ENCODE data around the gene PDE7B.

The PDE7B gene

GRCh38 chr6:136073216-136073615, 221.7 kb downstream of the PDE7B start:
- peaks cover 3% of the 10 kb centered on the region for H3K27me3 Mint-ChIP-seq (ENCODE audit: low read depth)
- no peaks in the 10 kb centered on the region for H3K36me3 Mint-ChIP-seq (ENCODE audit: low read depth)
- no peaks in the 10 kb centered on the region for H3K4me1 Mint-ChIP-seq (ENCODE audit: low read depth)
- no peak overlapping the region for H3K4me3 Mint-ChIP-seq
- H3K9me3 Mint-ChIP-seq, result no peaks in the 10 kb centered on the region
- H3K27ac Mint-ChIP-seq, result no peak overlapping the region

- Mint-ChIP-seq H3K36me3 (ENCODE audit: low read depth) (no peaks in the 10 kb centered on the region), H3K4me1 (ENCODE audit: low read depth) (no peaks in the 10 kb centered on the region), H3K27me3 (ENCODE audit: low read depth) (peaks cover 3% of the 10 kb centered on the region), H3K27ac (no peak overlapping the region), H3K4me3 (no peak overlapping the region), H3K9me3 (no peaks in the 10 kb centered on the region)
Observed at GRCh38 chr6:136076496-136076895, 225.0 kb downstream of the PDE7B start.

DNA sequence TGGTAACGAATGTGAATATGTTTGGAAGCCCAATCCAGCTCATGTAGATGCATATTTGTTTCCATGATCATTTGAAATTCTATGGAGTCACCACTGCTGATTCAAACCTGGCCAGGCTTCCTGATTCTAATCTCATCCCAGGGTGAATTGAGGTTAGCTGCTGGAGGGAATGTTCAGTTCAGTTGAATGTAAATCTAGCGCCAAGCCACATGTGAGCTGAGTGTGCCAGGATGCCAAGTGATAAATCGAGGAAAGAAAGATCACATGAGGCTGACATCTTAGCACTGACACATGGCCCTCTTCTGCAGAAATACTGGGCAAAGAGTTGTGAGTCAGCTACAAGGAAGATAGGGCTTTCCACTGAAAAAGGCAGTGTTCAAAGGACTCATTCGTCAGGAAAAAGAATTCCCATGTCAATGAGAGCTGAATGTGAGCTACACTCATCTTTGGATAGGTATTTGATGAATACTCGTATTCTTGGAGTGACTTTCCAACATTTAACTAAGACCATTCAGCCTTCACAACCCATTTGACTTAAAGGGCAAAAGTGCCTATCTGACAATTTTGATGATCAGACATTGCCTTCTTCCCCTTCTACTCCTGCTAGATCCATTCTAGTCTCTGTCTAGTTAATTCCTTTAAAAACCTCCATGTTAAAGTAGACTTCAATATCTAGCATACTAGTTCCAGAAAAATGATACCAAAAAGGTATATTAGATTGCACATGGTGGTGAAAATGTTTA, 226.5 kb downstream of the PDE7B start:
- Mint-ChIP-seq H3K4me3 (no peak overlapping the region), H3K27ac (no peak overlapping the region), H3K27me3 (ENCODE audit: low read depth) (peaks cover 3% of the 10 kb centered on the region), H3K36me3 (ENCODE audit: low read depth) (no peaks in the 10 kb centered on the region), H3K4me1 (ENCODE audit: low read depth) (no peaks in the 10 kb centered on the region), H3K9me3 (no peaks in the 10 kb centered on the region)

GRCh38 chr6:136079701-136080565, 228.4 kb downstream of the PDE7B start:
- Mint-ChIP-seq H3K9me3 (no peaks in the 10 kb centered on the region), H3K27me3 (ENCODE audit: low read depth) (peaks cover 6% of the 10 kb centered on the region), H3K36me3 (ENCODE audit: low read depth) (no peaks in the 10 kb centered on the region), H3K27ac (no peak overlapping the region), H3K4me1 (ENCODE audit: low read depth) (no peaks in the 10 kb centered on the region), H3K4me3 (no peak overlapping the region)

DNA sequence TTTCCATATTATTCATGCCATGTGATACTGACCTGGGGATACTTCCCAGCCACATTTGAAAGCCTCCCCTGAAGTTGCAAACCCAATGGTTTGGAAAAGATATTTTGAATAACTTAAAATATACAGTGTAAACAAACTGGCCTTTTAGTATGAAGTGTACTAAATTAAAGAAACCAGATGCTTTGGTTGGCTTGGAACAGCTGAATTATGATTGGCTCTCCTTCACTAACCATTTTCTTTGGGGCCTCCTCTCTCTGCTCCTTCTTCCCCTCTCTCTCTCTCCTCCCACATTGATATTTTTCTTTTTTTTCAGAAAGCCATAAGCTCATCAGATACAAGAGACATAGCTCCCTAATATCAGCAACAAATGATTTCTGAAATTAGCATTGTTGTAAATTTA, 232.0 kb downstream of the PDE7B start:
- no peaks in the 10 kb centered on the region for H3K9me3 Mint-ChIP-seq
- no peaks in the 10 kb centered on the region for H3K36me3 Mint-ChIP-seq (ENCODE audit: low read depth)
- H3K27ac Mint-ChIP-seq, result no peak overlapping the region
- H3K4me3 Mint-ChIP-seq, result no peak overlapping the region
- H3K27me3 Mint-ChIP-seq (ENCODE audit: low read depth), result peaks cover 3% of the 10 kb centered on the region
- H3K4me1 Mint-ChIP-seq (ENCODE audit: low read depth), result no peaks in the 10 kb centered on the region

DNA sequence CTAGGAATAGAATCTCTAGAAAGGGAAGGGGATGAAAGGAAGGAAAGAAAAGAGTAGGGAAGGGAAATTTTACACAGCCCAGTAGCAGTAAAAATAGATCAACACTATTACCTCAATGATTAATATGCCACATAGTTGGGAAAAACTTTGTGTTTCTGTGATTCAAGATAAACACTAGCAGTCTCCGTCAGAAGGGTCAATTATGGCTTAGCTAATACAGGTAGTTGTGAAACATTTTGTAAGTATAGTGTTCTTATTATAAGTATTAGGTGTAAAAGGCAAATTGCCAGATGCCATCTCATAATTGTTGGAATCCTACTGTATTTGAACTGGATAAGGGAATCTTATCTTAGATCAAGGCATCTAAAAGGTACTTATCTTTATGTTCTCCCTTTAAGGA, 232.9 kb downstream of the PDE7B start:
- H3K4me3 Mint-ChIP-seq, result no peak overlapping the region
- H3K27me3 Mint-ChIP-seq (ENCODE audit: low read depth), result peaks cover 3% of the 10 kb centered on the region
- no peaks in the 10 kb centered on the region for H3K9me3 Mint-ChIP-seq
- H3K4me1 Mint-ChIP-seq (ENCODE audit: low read depth), result no peaks in the 10 kb centered on the region
- no peaks in the 10 kb centered on the region for H3K36me3 Mint-ChIP-seq (ENCODE audit: low read depth)
- H3K27ac Mint-ChIP-seq, result no peak overlapping the region

GRCh38 chr6:136085370-136086115, 234.0 kb downstream of the PDE7B start:
- no peak overlapping the region for H3K4me3 Mint-ChIP-seq
- H3K36me3 Mint-ChIP-seq (ENCODE audit: low read depth), result no peaks in the 10 kb centered on the region
- H3K27me3 Mint-ChIP-seq (ENCODE audit: low read depth), result peaks cover 3% of the 10 kb centered on the region
- H3K27ac Mint-ChIP-seq, result no peak overlapping the region
- no peaks in the 10 kb centered on the region for H3K4me1 Mint-ChIP-seq (ENCODE audit: low read depth)
- H3K9me3 Mint-ChIP-seq, result no peaks in the 10 kb centered on the region

DNA sequence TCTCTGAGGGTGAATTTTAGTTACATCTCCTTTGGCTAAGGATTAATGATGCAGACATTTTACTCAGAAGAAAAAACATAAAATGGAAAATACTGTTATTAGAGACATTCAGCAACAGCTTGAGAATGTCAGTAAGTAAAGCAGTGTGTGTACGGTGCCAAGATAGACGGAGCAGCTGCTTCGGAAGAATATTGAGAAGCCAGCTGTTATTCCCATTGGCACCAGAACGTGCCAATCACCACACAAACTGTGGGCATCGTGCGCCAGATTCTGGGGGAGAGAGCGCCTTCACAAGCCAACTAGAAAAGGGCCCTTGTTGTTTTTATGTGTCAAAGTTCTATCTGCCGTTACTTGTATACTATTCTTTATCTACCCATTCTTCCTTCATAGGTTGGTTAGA, 235.2 kb downstream of the PDE7B start:
- H3K4me3 Mint-ChIP-seq, result no peak overlapping the region
- no peaks in the 10 kb centered on the region for H3K9me3 Mint-ChIP-seq
- H3K4me1 Mint-ChIP-seq (ENCODE audit: low read depth), result no peaks in the 10 kb centered on the region
- H3K27ac Mint-ChIP-seq, result no peak overlapping the region
- H3K36me3 Mint-ChIP-seq (ENCODE audit: low read depth), result no peaks in the 10 kb centered on the region
- peaks cover 3% of the 10 kb centered on the region for H3K27me3 Mint-ChIP-seq (ENCODE audit: low read depth)

GRCh38 chr6:136087986-136088385, 236.5 kb downstream of the PDE7B start:
- Mint-ChIP-seq H3K9me3 (no peaks in the 10 kb centered on the region), H3K27ac (no peak overlapping the region), H3K4me1 (ENCODE audit: low read depth) (no peaks in the 10 kb centered on the region), H3K4me3 (no peak overlapping the region), H3K36me3 (ENCODE audit: low read depth) (no peaks in the 10 kb centered on the region), H3K27me3 (ENCODE audit: low read depth) (peaks cover 3% of the 10 kb centered on the region)

- Mint-ChIP-seq H3K27me3 (ENCODE audit: low read depth) (peaks cover 2% of the 10 kb centered on the region), H3K4me3 (no peak overlapping the region), H3K4me1 (ENCODE audit: low read depth) (no peaks in the 10 kb centered on the region), H3K27ac (no peak overlapping the region), H3K9me3 (no peaks in the 10 kb centered on the region), H3K36me3 (ENCODE audit: low read depth) (no peaks in the 10 kb centered on the region)
Observed at GRCh38 chr6:136088693-136089092, 237.2 kb downstream of the PDE7B start.

DNA sequence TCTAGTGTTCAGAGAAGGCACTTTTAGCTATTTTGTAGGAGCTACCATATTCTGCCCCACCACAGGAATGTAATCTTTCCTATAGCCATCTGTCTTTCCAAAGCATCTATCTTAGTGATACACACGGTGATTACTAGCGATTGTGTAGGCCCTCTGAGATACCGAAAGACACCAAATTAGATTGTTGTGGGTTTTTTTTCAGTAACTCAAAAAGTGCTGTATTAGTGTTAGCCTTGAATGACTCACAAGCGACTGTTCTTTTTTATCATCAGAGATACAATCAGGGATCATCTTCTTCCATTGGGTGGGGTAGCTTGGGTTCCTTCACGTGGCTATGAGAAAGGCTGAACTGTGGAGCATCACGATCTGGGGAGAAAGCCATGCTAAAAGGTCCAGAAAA, 238.4 kb downstream of the PDE7B start:
- Mint-ChIP-seq H3K4me1 (ENCODE audit: low read depth) (no peaks in the 10 kb centered on the region), H3K36me3 (ENCODE audit: low read depth) (no peaks in the 10 kb centered on the region), H3K27me3 (ENCODE audit: low read depth) (no peaks in the 10 kb centered on the region), H3K4me3 (no peak overlapping the region), H3K27ac (no peak overlapping the region), H3K9me3 (peaks cover 6% of the 10 kb centered on the region)

DNA sequence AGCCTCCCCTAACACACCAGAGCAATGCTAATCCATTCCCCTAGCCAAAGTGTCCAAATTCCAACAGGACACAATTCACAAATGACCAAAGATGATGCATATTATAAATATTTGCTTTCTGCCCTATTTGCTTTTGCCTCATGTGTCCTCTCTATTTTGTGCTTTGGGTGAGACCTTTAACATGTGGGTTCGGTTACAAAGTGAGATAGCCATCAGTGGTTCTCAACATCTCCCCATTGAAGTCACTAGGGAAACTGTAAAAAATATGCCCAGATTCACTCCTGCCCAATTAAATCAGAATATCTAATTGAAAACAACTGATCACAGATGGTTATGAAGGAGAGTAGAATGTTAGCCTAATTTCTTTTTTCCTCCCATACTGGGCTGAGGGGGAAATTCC, 239.4 kb downstream of the PDE7B start:
- no peaks in the 10 kb centered on the region for H3K36me3 Mint-ChIP-seq (ENCODE audit: low read depth)
- H3K4me1 Mint-ChIP-seq (ENCODE audit: low read depth), result no peaks in the 10 kb centered on the region
- no peak overlapping the region for H3K27ac Mint-ChIP-seq
- peaks cover 6% of the 10 kb centered on the region for H3K9me3 Mint-ChIP-seq
- H3K4me3 Mint-ChIP-seq, result no peak overlapping the region
- no peaks in the 10 kb centered on the region for H3K27me3 Mint-ChIP-seq (ENCODE audit: low read depth)

DNA sequence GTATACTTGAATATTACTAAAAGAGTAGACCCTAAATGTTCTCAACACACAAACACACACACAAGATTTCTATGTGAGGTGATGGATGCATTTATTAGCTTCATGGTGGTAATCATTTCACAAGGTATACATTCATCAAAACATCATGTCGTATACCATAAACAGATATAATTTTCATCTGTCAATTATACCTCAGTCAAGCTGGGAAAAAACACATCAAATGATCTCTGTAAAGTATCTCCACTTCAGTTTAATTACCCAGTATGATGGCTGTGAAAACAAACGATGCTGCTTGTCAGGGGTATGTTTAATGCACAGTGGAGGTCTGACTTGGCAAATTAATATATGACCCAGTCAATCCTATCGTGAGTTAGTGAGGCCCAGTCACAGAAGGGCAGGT, 241.4 kb downstream of the PDE7B start:
- Mint-ChIP-seq H3K4me1 (ENCODE audit: low read depth) (no peaks in the 10 kb centered on the region), H3K4me3 (no peak overlapping the region), H3K27me3 (ENCODE audit: low read depth) (no peaks in the 10 kb centered on the region)

GRCh38 chr6:136093835-136094234, 242.3 kb downstream of the PDE7B start:
- H3K4me3 Mint-ChIP-seq, result no peak overlapping the region
- no peak overlapping the region for H3K27ac Mint-ChIP-seq
- no peaks in the 10 kb centered on the region for H3K4me1 Mint-ChIP-seq (ENCODE audit: low read depth)
- H3K36me3 Mint-ChIP-seq (ENCODE audit: low read depth), result no peaks in the 10 kb centered on the region
- peaks cover 6% of the 10 kb centered on the region for H3K9me3 Mint-ChIP-seq
- H3K27me3 Mint-ChIP-seq (ENCODE audit: low read depth), result no peaks in the 10 kb centered on the region

More for the DNA sequence above, 241.4 kb downstream of the PDE7B start:
- peaks cover 6% of the 10 kb centered on the region for H3K9me3 Mint-ChIP-seq
- H3K36me3 Mint-ChIP-seq (ENCODE audit: low read depth), result no peaks in the 10 kb centered on the region
- no peak overlapping the region for H3K27ac Mint-ChIP-seq
